Right lobe of liver (tissue), 4 donors: ENCODE results near the gene GALNT7.

ENCODE experiments used
- CTCF ChIP-seq, 4 donors: fragments of 200-600 bp in 3 of 4; fragments of 450-650 bp in 1 of 4; IDR thresholded peaks; one replicate each; pipeline versions ENCODE4 v1.5.1 to v1.8.0; 2016 to 2022; ENCODE audit warnings: antibody characterized with exemption in 4 of 4, mild to moderate bottlenecking in 2 of 4
- POLR2A ChIP-seq: fragments of 450-650 bp; IDR thresholded peaks from one replicate; pipeline ENCODE4 v1.6.1; 2017; ENCODE audit warnings: antibody characterized with exemption, mild to moderate bottlenecking
- donor health status: DM: no; HTN: no; CAD: no.
- donor health status: DM: no; HTN: no; CAD: no.
- donor health status: DM: no; HTN: yes; CAD: no.

- no peak for TF ChIP-seq CTCF (IDR thresholded peaks at IDR 0.05)
- TF ChIP-seq POLR2A = no peak
Measured at GRCh38 chr4:173159791-173160190, 8.8 kb upstream of the GALNT7 start.
